HepG2 (cell line): ENCODE measurements around the gene SPINK9. TPM values are rescaled to one million over a fixed set of nuclear protein-coding genes. Genes with fewer than 3 reads are reported as not detected.
A peak's percentile ranks its signal among the peaks of the same experiment; 100 is the strongest.

Experiments
- ATF7-NPFF ChIP-seq: sonication (generic); formaldehyde crosslinking; IDR thresholded peaks from 2 replicates; pipeline ENCODE4 v1.8.1; 2023; ENCODE audit warnings: mild to moderate bottlenecking, low read depth, missing genetic modification reagents, moderate library complexity
- CCDC6 ChIP-seq: sonication (generic); formaldehyde crosslinking; IDR thresholded peaks from 2 replicates; pipeline ENCODE4 v1.8.1; 2022; ENCODE audit warnings: mild to moderate bottlenecking, missing genetic modification reagents, moderate library complexity
- FOXP1 ChIP-seq, 2 experiments: fragments of 450-650 bp in 1 of 2; IDR thresholded peaks; 2 replicates each; pipeline ENCODE4 v1.6.1; 2017 to 2018; ENCODE audit warnings: antibody characterized with exemption in 1 of 2
- HNRNPUL1 ChIP-seq: fragments of 200-400 bp; formaldehyde crosslinking; IDR thresholded peaks from 2 replicates; pipeline ENCODE4 v1.6.1; 2017; ENCODE audit warnings: low read depth, mild to moderate bottlenecking, low read length, moderate library complexity
- HOXA7 ChIP-seq: sonication (generic); formaldehyde crosslinking; IDR thresholded peaks from 2 replicates; pipeline ENCODE4 v1.8.1; 2022; ENCODE audit warnings: mild to moderate bottlenecking, missing genetic modification reagents, moderate library complexity
- NCOA1 ChIP-seq: sonication (generic); formaldehyde crosslinking; IDR thresholded peaks from 2 replicates; pipeline ENCODE4 v1.9.0; 2021; ENCODE audit warnings: missing genetic modification reagents
- RBFOX2 ChIP-seq: fragments of 200-400 bp; formaldehyde crosslinking; IDR thresholded peaks from 2 replicates; pipeline ENCODE4 v1.6.1; 2017; ENCODE audit warnings: low read depth, mild to moderate bottlenecking, low read length
- SAP130 ChIP-seq: IDR thresholded peaks from 2 replicates; pipeline ENCODE4 v1.6.1; 2016; ENCODE audit warnings: low read depth
- SMAD3 ChIP-seq: sonication (generic); formaldehyde crosslinking; IDR thresholded peaks from 2 replicates; pipeline ENCODE4 v1.4.0; 2020; ENCODE audit warnings: missing genetic modification reagents
- SRSF1 ChIP-seq: fragments of 200-400 bp; formaldehyde crosslinking; optimal IDR thresholded peaks from 2 replicates; pipeline ENCODE3; 2017; ENCODE audit warnings: mild to moderate bottlenecking, low read depth, low read length, moderate library complexity
- TIGD3 ChIP-seq: sonication (generic); formaldehyde crosslinking; IDR thresholded peaks from 2 replicates; pipeline ENCODE4 v1.5.1; 2020; ENCODE audit warnings: mild to moderate bottlenecking, missing genetic modification reagents, borderline replicate concordance
- ZFP82 ChIP-seq: sonication (generic); formaldehyde crosslinking; IDR thresholded peaks from 2 replicates; pipeline ENCODE4 v1.5.1; 2020; ENCODE audit warnings: mild to moderate bottlenecking, missing genetic modification reagents, borderline replicate concordance
- ZNF224 ChIP-seq: sonication (generic); formaldehyde crosslinking; IDR thresholded peaks from 2 replicates; pipeline ENCODE4 v1.5.0; 2020; ENCODE audit warnings: mild to moderate bottlenecking, missing genetic modification reagents
- ZNF318 ChIP-seq: sonication (generic); formaldehyde crosslinking; IDR thresholded peaks from 2 replicates; pipeline ENCODE4 v1.4.0; 2020; ENCODE audit warnings: mild to moderate bottlenecking, missing genetic modification reagents
- ZSCAN30 ChIP-seq: sonication (generic); formaldehyde crosslinking; IDR thresholded peaks from 2 replicates; pipeline ENCODE4 v1.5.0; 2020; ENCODE audit warnings: mild to moderate bottlenecking, missing genetic modification reagents
- polyA plus RNA-seq, 8 experiments: library from polyadenylated mRNA; depleted of rRNA in 3 of 8; stranded (reverse) in 7 of 8; unstranded in 1 of 8; fragments of >200 nt; fragmentation: Illumina TruSeq in 4 of 8; extraction: Trizol in 4 of 8; gene quantifications; 2 replicates each; pipeline versions ENCODE4 v1.2.1 to v1.2.3, GENCODE V29; 2011 to 2016; ENCODE audit warnings: low read depth in 4 of 8, missing spikeins in 1 of 8, mixed read lengths in 1 of 8; ENCODE audit not compliant: insufficient read depth in 1 of 8
- total RNA-seq, 5 experiments: library from RNA; depleted of rRNA; stranded (reverse); fragments of >200 nt; fragmentation: Illumina TruSeq; extraction: Trizol; gene quantifications; 2 replicates each; pipeline ENCODE4 v1.2.3, GENCODE V29; 2016; ENCODE audit warnings: low read depth in 1 of 5

SPINK9 gene
- total and polyA plus RNA-seq, 2 of the 13 experiments (the other 11 are each of a cell fraction or from before 2014, with no cell fraction given): not detected

DNA sequence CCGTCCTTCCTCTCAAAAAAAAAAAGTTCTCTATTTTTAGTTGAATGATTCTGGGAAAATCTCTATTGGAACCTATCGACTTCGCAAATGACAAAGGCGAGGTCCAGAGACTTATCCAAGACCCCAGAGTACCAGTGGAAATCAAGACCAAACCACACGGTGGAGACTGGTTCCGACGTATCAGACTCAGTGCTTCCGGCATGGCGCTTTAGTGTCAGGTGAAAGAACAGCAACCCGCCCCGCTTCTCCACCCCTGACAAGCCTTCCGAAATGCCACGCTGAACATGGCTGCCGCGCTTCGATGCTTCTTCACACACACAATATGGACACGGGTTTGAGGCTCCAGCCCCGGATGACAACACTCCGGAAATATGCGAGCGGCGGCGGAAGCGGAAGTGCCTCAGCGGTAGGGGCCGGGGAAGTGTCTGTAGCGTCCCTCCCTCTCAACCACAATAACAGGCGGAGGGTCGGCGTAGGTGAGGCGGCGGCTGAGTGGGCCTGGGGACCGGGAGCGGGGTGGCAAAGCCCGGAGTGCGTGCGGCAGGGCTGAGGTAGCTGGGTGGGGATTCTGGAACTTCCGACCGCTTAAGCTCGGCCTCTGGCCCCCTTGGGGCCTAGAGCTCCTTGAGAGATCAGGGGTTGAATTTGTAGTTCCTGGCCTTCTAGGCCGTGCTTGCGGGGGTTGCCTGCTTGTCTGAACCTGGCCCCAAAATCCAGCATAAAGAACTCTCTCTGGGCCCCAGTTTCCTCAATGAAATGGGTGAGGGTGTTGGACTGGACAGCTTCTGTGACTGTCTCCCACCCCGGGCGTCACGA is 48.4 kb downstream of the SPINK9 start, which contains the start of gene FBXO38 (continued):
- TF ChIP-seq HNRNPUL1 (no peak), NCOA1 (no peak), ZNF318 (CRISPR knock-in tag) (no peak; the same call in 1 of the 2 replicates), SMAD3 (CRISPR knock-in tag) (0 out of 2 replicates have a peak, but pooled peaks have one; percentile 31), SRSF1 (peak; percentile 89), ZNF224 (CRISPR knock-in tag) (no peak), RBFOX2 (peak; percentile 94), ZFP82 (CRISPR knock-in tag) (no peak; the same call in 1 of the 2 replicates), HOXA7 (CRISPR knock-in tag) (no peak), CCDC6 (CRISPR knock-in tag) (0 out of 2 replicates have a peak, but pooled peaks have one; percentile 41), ATF7-NPFF (CRISPR knock-in tag) (peak; percentile 53; the same call in 1 of the 2 replicates), SAP130 (CRISPR knock-in tag) (peak; percentile 93), ZSCAN30 (CRISPR knock-in tag) (no peak), TIGD3 (CRISPR knock-in tag) (peak; percentile 29; the same call in 1 of the 2 replicates), FOXP1 (IDR thresholded peaks at IDR 0.05) (no peak), FOXP1 (CRISPR knock-in tag; IDR thresholded peaks at IDR 0.05) (peak; percentile 29; the same call in 1 of the 2 replicates)
